ENCODE data around the gene DNMT3A. TPM values are rescaled to one million over a fixed set of nuclear protein-coding genes. Genes with fewer than 3 reads are reported as not detected.

DNMT3A gene
- total RNA-seq, 1 donor from 2014 or later, result 35.6 TPM

DNA sequence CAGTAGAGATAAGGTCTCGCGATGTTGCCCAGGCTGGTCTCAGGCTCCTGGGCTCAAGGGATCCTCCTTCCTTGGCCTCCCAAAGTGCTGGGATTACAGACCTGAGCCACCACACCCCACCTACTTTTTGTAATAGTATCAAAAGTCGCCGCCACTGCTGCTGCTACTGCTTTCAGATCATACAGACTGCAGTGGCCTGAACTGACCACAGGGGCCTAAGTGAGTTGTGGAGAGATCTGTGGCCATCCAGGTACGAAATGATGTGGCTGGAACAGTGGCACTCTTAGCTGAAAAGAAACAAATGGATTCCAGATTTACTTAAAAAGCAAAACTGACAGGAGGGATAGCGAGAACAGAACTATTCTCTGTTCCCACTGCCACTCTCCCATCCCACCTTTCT lies 140.5 kb downstream of the DNMT3A start:
- TF ChIP-seq, protein P1, sequence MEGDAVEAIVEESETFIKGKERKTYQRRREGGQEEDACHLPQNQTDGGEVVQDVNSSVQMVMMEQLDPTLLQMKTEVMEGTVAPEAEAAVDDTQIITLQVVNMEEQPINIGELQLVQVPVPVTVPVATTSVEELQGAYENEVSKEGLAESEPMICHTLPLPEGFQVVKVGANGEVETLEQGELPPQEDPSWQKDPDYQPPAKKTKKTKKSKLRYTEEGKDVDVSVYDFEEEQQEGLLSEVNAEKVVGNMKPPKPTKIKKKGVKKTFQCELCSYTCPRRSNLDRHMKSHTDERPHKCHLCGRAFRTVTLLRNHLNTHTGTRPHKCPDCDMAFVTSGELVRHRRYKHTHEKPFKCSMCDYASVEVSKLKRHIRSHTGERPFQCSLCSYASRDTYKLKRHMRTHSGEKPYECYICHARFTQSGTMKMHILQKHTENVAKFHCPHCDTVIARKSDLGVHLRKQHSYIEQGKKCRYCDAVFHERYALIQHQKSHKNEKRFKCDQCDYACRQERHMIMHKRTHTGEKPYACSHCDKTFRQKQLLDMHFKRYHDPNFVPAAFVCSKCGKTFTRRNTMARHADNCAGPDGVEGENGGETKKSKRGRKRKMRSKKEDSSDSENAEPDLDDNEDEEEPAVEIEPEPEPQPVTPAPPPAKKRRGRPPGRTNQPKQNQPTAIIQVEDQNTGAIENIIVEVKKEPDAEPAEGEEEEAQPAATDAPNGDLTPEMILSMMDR (IDR thresholded peaks at IDR 0.05), result no peak
- intact Hi-C loops (cut with DNase I), result no loop called here
- ATAC-seq (no peak), DNase-seq (no peak)
- H3K27ac ChIP-seq, result no peak overlapping the region
- H3K27me3 ChIP-seq (ENCODE audit: low read depth), result peaks cover 6% of the 10 kb centered on the region
- no peak overlapping the region for H3K4me3 ChIP-seq
- no peaks in the 10 kb centered on the region for H3K36me3 ChIP-seq
- peaks cover 4% of the 10 kb centered on the region for H3K4me1 ChIP-seq
- H3K9me3 ChIP-seq, result no peaks in the 10 kb centered on the region

DNA sequence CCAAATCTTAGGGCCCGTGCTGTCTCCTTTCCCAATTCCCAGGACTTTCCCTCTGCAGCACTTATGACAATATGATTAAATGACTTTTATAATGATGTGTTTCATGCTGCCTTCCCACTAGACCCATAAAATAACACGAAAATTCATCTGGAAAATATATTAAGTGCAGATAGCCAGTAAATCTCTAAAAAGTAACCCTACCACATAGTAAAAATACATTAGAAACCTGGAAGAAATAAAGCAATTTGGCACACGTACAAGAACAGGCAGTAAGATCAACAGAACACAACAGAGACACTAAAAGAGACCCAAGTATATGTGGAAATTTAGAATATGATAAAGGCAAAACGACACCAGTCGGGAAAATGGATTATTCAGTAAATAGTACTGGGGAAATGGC lies 143.1 kb downstream of the DNMT3A start:
- Histone ChIP-seq H3K9me3 (no peaks in the 10 kb centered on the region), H3K36me3 (no peaks in the 10 kb centered on the region), H3K27ac (no peak overlapping the region), H3K27me3 (ENCODE audit: low read depth) (no peaks in the 10 kb centered on the region), H3K4me1 (peaks cover 4% of the 10 kb centered on the region), H3K4me3 (no peak overlapping the region)
- DNase-seq (no peak), ATAC-seq (no peak)
- TF ChIP-seq, protein P1 (IDR thresholded peaks at IDR 0.05), result no peak
- intact Hi-C loops (cut with DNase I), result no loop called here

DNA sequence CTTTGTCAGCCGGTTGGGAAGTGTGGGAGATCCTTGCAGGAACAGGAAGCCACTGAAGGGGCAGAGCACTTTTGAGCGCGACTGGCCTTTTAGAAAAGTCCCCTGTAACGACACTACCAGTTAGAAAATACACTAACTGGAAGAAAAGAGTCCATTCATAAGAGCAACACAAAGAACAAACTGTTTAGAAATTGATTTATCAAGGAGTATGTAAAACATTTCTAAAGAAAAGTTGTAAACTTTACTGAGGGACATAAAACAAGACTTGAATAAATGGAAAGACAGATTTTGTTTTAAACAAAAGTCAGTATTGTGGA lies 143.6 kb downstream of the DNMT3A start:
- TF ChIP-seq, protein P1 (IDR thresholded peaks at IDR 0.05), result no peak
- intact Hi-C loops (cut with DNase I), result no loop called here

DNA sequence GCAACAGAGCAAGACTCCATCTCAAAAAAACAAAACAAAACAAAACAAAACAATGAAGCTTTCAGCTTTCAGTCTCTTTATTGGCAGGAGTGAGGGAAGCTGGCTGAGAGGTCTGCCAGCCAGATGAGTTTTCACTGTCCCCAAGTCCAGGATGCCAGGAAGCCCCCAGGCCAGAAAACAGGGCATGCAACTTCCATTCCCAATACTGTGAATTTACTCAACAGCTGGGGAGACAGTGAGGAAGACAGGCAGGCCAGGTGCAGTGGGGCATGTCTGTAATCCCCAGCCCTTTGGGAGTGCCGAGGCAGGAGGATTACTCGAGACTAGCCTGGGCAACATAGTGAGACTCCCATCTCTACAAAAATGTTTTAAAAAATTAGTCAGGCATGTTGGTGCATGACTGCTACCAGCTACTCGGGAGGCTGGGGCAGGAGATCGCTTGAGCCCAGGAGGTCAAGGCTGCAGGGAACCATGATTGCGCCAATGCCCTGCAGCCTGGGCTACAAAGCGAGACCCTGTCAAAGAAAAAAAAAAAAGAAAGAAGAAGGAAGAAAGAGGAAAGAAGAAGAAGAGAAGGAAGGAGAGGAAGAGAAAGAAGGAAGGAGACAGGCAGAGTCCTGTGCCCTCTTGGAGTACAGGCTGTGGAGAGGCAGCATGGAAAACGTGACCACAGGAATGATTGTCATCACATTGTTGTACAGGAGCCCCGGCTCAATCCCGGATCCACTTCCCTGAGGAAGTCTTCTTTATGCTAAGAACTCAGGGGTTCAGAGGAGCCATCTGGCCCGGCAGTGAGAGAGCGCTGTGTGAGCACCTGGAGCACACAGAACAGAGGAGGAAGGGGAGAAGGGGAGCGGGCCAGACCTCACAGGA lies 144.2 kb downstream of the DNMT3A start:
- TF ChIP-seq, protein P1 (IDR thresholded peaks at IDR 0.05), result no peak
- Histone ChIP-seq H3K4me1 (peaks cover 4% of the 10 kb centered on the region), H3K27ac (no peak overlapping the region), H3K27me3 (ENCODE audit: low read depth) (no peaks in the 10 kb centered on the region), H3K9me3 (no peaks in the 10 kb centered on the region), H3K36me3 (no peaks in the 10 kb centered on the region), H3K4me3 (no peak overlapping the region)
- intact Hi-C loops (cut with DNase I), result no loop called here
- ATAC-seq, result no peak
- no peak for DNase-seq

More for the DNA sequence above, 143.6 kb downstream of the DNMT3A start:
- Histone ChIP-seq H3K9me3 (no peaks in the 10 kb centered on the region), H3K27ac (no peak overlapping the region), H3K4me1 (peaks cover 4% of the 10 kb centered on the region), H3K27me3 (ENCODE audit: low read depth) (no peaks in the 10 kb centered on the region), H3K36me3 (no peaks in the 10 kb centered on the region), H3K4me3 (no peak overlapping the region)
- DNase-seq, result no peak
- no peak for ATAC-seq

DNA sequence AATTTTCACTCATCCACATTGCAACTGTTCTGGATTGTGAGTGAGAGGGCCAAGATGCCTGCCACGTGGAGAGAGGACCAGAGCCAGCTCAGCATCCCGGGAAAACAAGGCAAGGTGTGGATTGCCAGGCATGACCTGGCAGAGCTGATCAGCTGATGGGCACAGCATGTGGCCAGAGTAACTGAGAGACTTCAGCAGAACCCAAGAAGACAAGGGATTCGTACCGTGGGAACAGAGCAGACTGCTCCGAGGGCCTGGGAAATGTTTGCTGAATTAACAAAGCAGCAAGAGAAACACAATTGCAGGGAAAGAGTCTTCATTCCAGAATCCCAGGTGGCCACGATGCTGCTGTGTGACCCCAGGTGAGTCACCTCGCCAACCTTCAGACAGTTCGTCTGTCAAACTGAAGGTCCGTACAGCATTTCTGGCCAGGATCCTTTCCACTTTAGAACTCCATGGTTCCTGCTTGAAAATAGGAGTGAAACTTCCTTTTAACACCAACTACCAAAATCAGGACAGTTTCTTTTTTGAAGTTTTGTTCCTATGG lies 147.1 kb downstream of the DNMT3A start:
- intact Hi-C loops (cut with DNase I), result no loop called here
- Histone ChIP-seq H3K4me3 (no peak overlapping the region), H3K27ac (no peak overlapping the region), H3K36me3 (no peaks in the 10 kb centered on the region), H3K27me3 (ENCODE audit: low read depth) (no peaks in the 10 kb centered on the region), H3K4me1 (peaks cover 4% of the 10 kb centered on the region), H3K9me3 (no peaks in the 10 kb centered on the region)
- DNase-seq, result no peak
- TF ChIP-seq, protein P1 (IDR thresholded peaks at IDR 0.05), result no peak
- ATAC-seq, result no peak

Data from lower lobe of right lung (tissue), 2 donors.